ENCODE measurements around the gene TTC3. TPM values are rescaled to one million over a fixed set of nuclear protein-coding genes. Genes with fewer than 3 reads are reported as not detected.

Gene TTC3, protein sequence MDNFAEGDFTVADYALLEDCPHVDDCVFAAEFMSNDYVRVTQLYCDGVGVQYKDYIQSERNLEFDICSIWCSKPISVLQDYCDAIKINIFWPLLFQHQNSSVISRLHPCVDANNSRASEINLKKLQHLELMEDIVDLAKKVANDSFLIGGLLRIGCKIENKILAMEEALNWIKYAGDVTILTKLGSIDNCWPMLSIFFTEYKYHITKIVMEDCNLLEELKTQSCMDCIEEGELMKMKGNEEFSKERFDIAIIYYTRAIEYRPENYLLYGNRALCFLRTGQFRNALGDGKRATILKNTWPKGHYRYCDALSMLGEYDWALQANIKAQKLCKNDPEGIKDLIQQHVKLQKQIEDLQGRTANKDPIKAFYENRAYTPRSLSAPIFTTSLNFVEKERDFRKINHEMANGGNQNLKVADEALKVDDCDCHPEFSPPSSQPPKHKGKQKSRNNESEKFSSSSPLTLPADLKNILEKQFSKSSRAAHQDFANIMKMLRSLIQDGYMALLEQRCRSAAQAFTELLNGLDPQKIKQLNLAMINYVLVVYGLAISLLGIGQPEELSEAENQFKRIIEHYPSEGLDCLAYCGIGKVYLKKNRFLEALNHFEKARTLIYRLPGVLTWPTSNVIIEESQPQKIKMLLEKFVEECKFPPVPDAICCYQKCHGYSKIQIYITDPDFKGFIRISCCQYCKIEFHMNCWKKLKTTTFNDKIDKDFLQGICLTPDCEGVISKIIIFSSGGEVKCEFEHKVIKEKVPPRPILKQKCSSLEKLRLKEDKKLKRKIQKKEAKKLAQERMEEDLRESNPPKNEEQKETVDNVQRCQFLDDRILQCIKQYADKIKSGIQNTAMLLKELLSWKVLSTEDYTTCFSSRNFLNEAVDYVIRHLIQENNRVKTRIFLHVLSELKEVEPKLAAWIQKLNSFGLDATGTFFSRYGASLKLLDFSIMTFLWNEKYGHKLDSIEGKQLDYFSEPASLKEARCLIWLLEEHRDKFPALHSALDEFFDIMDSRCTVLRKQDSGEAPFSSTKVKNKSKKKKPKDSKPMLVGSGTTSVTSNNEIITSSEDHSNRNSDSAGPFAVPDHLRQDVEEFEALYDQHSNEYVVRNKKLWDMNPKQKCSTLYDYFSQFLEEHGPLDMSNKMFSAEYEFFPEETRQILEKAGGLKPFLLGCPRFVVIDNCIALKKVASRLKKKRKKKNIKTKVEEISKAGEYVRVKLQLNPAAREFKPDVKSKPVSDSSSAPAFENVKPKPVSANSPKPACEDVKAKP (N-terminal part only)
- total RNA-seq = 87.4 and 116 TPM in 2 replicates

DNA sequence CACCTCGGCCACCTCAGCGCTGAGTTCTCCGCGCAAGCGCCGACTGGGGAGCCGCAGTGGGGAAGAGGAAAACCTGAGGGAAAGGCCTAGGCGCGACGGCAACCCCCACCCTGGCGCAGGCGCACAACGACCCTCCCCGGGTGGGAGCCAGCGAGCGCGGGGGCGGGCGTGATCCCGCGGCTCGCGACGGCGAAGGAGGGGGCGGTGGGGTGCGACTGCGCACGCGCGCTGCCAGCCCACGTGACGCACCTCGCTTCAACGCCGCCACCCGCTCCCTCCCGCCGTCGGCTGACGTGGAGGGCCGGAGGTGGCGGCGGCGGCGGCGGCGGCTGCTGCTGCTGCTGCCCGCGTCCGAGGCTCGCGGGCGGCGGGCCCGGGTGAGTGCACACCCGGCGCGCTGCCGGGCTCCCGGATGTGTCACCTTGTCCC lies at the start of gene TTC3, which contains the start of gene PIGP:
TSS of gene TTC3 (plus strand) at position 267 of the 429 bp plus-strand sequence. CDS start 14,004 bp downstream, outside the sequence.
TSS of gene PIGP (minus strand) at position 84 of the 429 bp plus-strand sequence. CDS start 556 bp downstream, outside the sequence.

Other genes starting within 250 kb of the TTC3 start
- gene HLCS, start 106.6 kb upstream of the TTC3 start, total RNA-seq = 28.3 and 40.2 TPM in 2 replicates
- 0.29 TPM in 1 of 2 replicates, not detected in the other for gene RIPPLY3, start 66.6 kb upstream of the TTC3 start, total RNA-seq
- 15.0 and 21.1 TPM in 2 replicates for gene PIGP, start 183 bp upstream of the TTC3 start, total RNA-seq
- 50.2 and 65.7 TPM in 2 replicates for gene VPS26C, start 194.1 kb downstream of the TTC3 start, total RNA-seq